ENCODE data around the gene MAPK12. TPM values are rescaled to one million over a fixed set of nuclear protein-coding genes. Genes with fewer than 3 reads are reported as not detected.
A peak's percentile ranks its signal among the peaks of the same experiment; 100 is the strongest.

MAPK12 gene
- total and polyA plus RNA-seq, 7 donors, result 57.4 to 178 (median 131) TPM

- intact Hi-C loops (cut with DNase I), result no loop called here
- H3K36me3 ChIP-seq (ENCODE audit: insufficient read depth in 1 of 2, low read depth in 1 of 2), result peaks cover 0 to 58% of the 10 kb centered on the region in 2 donors
- WGBS, 3 donors, result 90% methylated on average over 18 of the region's 18 CpGs
These were observed 28.3 kb downstream of the MAPK12 start for GRCh38 chr22:50233223-50233622.

GRCh38 chr22:50232481-50233151, 28.9 kb downstream of the MAPK12 start:
- no peaks in the 10 kb centered on the region for H3K27me3 ChIP-seq (ENCODE audit: insufficient read depth in 3 of 3, low read length in 2 of 3)
- no peak for TF ChIP-seq CTCF (IDR thresholded peaks at IDR 0.05)
- intact Hi-C loops (cut with DNase I), result no loop called here
- no peak for ATAC-seq
- H3K9me3 ChIP-seq, result no peaks in the 10 kb centered on the region
- H3K4me1 ChIP-seq, result no peaks in the 10 kb centered on the region
- H3K4me3 ChIP-seq, result no peak overlapping the region
- peaks cover 0 to 58% of the 10 kb centered on the region in 2 donors for H3K36me3 ChIP-seq (ENCODE audit: insufficient read depth in 1 of 2, low read depth in 1 of 2)
- 89% methylated on average over 20 of the region's 20 CpGs for WGBS, 3 donors
- H3K27ac ChIP-seq, result no peak overlapping the region
- DNase-seq, result no peak

More at GRCh38 chr22:50233223-50233622, 28.3 kb downstream of the MAPK12 start:
- H3K9me3 ChIP-seq, result no peaks in the 10 kb centered on the region
- ATAC-seq, result no peak
- no peak for DNase-seq
- H3K4me3 ChIP-seq, result no peak overlapping the region
- no peak for TF ChIP-seq CTCF (IDR thresholded peaks at IDR 0.05)
- H3K27ac ChIP-seq, result no peak overlapping the region
- no peaks in the 10 kb centered on the region for H3K27me3 ChIP-seq (ENCODE audit: insufficient read depth in 3 of 3, low read length in 2 of 3)
- no peaks in the 10 kb centered on the region for H3K4me1 ChIP-seq

DNA sequence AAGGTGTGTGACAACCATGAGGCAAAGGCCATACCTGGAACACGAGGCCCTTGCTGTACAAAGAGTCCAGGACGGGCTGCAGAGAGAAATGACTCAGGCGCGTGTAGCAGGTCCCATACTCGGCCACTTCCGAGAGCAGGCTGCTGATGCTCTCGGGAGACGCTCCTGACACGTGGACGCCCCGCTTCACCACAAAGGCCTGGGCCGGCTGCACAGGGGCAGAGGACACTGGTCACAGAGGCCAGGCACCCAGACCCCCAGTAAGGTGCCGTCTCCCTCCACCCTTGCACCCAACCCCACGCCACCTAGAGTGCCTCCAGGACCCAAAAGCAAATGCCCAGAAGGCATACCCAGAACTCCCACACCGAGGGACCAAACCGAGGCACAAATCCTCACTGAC, 32.1 kb downstream of the MAPK12 start:
- no peak for TF ChIP-seq CTCF (IDR thresholded peaks at IDR 0.05)
- no peaks in the 10 kb centered on the region for H3K27me3 ChIP-seq (ENCODE audit: insufficient read depth in 3 of 3, low read length in 2 of 3)
- H3K4me3 ChIP-seq, result no peak overlapping the region

DNA sequence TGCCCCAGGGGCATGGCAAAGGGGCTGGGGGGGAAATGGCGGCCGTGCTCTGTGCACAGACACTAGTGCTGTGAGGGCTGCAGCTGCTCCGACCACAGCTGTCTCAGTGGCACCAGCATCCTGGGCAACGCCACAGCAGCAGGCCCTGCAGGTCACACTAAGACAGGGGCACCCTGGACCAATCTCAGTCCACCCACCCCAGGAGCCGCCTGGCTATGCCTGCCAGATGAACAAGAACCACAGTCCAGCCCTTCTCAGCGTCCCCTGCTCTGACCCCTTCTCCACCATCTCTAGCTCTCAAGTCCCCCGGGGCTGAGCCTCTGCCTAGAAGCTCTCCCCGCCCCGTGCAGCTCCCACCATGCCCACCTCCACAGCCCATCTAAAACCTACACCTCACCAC, 33.1 kb downstream of the MAPK12 start:
- peaks cover 6 to 84% of the 10 kb centered on the region in 2 donors for H3K36me3 ChIP-seq (ENCODE audit: insufficient read depth in 1 of 2, low read depth in 1 of 2)

More for the DNA sequence above, 32.1 kb downstream of the MAPK12 start:
- Histone ChIP-seq H3K36me3 (ENCODE audit: insufficient read depth in 1 of 2, low read depth in 1 of 2) (peaks cover 0 to 76% of the 10 kb centered on the region in 2 donors), H3K9me3 (no peaks in the 10 kb centered on the region), H3K4me1 (no peaks in the 10 kb centered on the region), H3K27ac (no peak overlapping the region)
- 94% methylated on average over 16 of the region's 16 CpGs for WGBS, 3 donors
- intact Hi-C loops (cut with DNase I), result no loop called here
- ATAC-seq (no peak), DNase-seq (peak in 1 of 2 donors; percentile 39)

More for the DNA sequence above, 33.1 kb downstream of the MAPK12 start:
- Histone ChIP-seq H3K4me1 (no peaks in the 10 kb centered on the region), H3K9me3 (no peaks in the 10 kb centered on the region), H3K4me3 (no peak overlapping the region), H3K27ac (no peak overlapping the region), H3K27me3 (ENCODE audit: insufficient read depth in 3 of 3, low read length in 2 of 3) (no peaks in the 10 kb centered on the region)
- intact Hi-C loops (cut with DNase I), result no loop called here
- ATAC-seq (no peak), DNase-seq (no peak)
- 91 to 95% (median 92%) methylated on average over 9 of the region's 9 CpGs for WGBS, 3 donors
- TF ChIP-seq CTCF (IDR thresholded peaks at IDR 0.05), result no peak

All from psoas muscle (tissue), 8 donors.